NCI-H2107 treated with DMSO at 0.1 percent for 48 hours (cell line): ENCODE measurements around the gene SLC35F4.
"Not testable (repeated sequence)": the region's sequence is repeated elsewhere in the genome, so short reads cannot be mapped to it uniquely, and the experiment has no call there.

ENCODE experiments used
- DNase-seq: peaks from one replicate; lab custom pipeline; 2025; ENCODE audit not compliant: unreplicated experiment; lab: John Stamatoyannopoulos, UW

SLC35F4 gene

GRCh38 chr14:57811998-57812546, 53.8 kb downstream of the SLC35F4 start:
- DNase-seq = no peak

DNA sequence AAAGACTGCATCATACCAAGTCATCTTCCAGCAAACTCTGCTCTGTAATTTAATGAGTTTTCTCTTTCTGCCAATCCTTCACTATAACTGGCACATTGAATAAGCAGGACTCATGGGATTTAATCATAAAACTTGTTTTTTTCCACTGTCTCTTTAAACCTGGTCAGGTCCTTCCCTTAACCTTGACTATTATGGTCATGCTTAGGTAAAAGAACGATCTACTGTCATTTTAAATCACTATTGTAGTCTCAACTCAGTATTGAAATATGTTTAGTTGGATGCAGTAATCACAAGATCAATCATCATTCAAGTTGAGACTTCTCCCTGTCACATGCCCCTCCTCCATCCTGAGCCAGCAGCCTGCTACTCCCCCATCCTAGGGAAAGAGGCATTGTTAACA, 56.1 kb downstream of the SLC35F4 start:
- DNase-seq = no peak

DNA sequence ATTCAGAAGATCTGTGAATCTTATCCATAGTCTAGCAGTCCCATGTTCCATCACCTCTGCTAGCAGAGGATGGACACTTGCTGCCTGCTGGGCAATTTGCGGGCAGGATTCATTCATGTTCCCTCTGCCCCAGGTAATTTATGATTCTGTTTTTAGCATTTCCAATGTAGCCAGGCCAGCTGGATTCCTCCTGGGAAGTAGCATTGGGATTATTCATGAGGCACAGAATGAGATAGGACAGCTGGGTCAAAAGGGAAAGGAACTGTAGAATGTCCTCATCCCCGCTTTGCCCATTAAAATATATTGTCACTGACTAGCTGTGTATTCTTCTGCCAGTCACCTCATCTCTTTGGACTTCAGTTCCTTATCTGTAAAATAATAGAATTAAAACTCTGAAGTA, 68.7 kb downstream of the SLC35F4 start:
- no peak for DNase-seq

- DNase-seq = no peak
Observed at GRCh38 chr14:57796556-57796955, 69.3 kb downstream of the SLC35F4 start.

DNA sequence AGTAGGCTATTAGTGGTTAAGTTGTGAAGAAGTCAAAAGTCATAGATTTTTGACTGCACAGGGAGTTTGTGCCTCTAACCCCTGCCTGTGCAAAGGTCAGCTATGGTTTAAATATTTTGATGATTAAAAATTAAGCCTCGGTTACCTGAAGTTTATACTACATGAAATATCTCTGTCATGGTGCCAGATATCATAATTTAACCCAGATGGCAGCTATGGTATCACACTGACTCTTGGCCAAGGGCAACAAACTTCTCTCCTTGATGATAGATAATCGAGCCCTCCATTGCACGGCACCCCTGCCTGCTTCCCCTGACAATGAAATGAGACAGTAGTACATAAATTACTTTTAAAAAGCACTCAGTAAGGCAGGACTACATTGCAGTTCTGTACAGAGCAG, 80.8 kb downstream of the SLC35F4 start:
- DNase-seq = no peak

- DNase-seq = no peak
Observed at GRCh38 chr14:57771801-57772200, 94.1 kb downstream of the SLC35F4 start.

DNA sequence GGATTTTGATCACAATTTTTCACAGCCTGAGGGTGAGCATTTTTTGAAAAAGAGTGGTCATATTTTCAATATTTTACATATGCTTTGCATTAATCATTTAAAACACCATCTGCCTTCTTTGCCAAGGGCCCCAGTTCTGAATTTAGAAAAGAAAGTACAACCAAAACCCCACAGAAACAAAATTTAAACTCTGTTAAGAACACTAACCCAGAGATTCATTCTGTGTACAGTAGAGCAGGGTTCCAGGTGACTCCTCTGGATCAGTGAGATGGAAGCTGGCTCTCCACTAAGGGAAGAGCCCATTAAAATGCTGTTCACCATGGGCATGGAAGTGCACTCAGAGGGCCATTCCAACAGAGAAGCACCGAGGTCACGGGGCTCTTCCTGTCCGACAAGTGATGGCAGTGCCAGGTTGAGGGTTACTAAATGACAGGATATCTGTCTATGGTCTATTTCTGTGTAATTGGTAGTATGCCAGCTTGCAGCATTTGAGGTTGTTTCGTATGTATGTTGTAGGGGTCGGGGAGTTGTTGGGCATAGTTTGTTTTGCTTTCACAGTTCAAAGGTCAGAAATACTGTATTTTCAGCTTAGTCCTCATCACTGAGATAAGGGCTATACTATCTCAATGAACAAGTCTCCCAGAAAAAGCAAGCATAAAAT, 95.9 kb downstream of the SLC35F4 start:
- no peak for DNase-seq

DNA sequence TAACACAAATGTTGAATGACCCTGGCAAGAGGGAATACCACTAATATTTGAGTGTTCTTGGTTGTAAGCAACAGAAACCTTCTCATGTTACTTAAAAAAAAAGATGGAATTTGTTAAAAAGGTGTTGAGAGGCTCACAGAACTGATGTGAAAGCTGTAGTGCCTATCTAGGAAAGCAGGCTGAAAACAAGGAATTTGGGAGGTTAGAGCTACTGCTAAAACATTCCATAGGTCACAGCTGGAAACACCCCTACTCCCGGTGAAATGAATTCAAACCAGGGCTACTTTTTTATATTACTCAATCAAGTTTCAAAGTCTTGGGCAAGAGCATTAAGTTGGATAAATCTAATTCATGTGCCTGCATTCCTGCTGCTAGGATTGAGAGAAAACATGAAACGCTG, 104.1 kb downstream of the SLC35F4 start:
- no peak for DNase-seq

GRCh38 chr14:57760896-57761295, 105.0 kb downstream of the SLC35F4 start:
- DNase-seq = no peak

GRCh38 chr14:57755018-57755521, 110.8 kb downstream of the SLC35F4 start:
- DNase-seq = peak; percentile 8

- DNase-seq = no peak
Observed at GRCh38 chr14:57754527-57754926, 111.4 kb downstream of the SLC35F4 start.

DNA sequence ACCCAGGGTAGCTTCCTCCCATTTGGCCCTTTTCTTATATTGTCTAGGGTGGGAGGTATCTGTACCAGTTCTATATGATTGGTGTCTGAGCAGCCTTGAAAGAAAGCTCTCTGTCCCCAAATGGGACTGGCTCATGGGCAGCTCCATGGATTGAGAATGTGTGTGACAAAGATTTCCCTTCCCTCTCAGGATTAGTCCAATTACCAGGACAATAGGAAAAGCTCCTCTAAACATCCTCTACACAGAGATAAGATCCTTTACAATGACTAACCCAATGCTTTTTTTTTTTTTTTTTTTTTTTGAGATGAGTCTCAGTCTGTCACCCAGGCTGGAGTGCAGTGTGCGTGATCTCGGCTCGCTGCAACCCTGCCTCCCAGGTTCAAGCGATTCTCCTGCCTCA, 112.1 kb downstream of the SLC35F4 start:
- no peak for DNase-seq

- not testable (repeated sequence) for DNase-seq
Observed at GRCh38 chr14:57752142-57752695, 113.7 kb downstream of the SLC35F4 start.

- DNase-seq = no peak
Observed at GRCh38 chr14:57751400-57751799, 114.5 kb downstream of the SLC35F4 start.

GRCh38 chr14:57749267-57749666, 116.6 kb downstream of the SLC35F4 start:
- no peak for DNase-seq

DNA sequence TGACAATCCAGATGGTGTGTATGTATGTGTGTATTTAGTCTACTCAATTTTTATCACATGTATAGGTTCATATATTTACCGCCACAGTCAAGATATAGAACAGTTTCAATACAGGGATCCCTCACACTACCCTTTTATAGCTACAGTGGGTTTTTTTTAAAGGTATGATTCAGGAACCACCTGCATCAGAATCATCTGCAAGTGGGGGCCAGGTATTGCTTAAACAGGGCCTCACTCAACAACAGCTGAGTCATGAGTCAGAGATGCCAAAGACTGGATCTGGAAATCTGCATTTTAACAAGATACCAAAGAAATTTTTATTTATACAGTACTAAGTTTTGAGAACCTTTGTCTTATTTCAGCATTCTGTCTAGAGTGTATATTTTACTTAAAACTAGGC, 117.6 kb downstream of the SLC35F4 start:
- DNase-seq = no peak

- no peak for DNase-seq
Observed at GRCh38 chr14:57747036-57747435, 118.9 kb downstream of the SLC35F4 start.

DNA sequence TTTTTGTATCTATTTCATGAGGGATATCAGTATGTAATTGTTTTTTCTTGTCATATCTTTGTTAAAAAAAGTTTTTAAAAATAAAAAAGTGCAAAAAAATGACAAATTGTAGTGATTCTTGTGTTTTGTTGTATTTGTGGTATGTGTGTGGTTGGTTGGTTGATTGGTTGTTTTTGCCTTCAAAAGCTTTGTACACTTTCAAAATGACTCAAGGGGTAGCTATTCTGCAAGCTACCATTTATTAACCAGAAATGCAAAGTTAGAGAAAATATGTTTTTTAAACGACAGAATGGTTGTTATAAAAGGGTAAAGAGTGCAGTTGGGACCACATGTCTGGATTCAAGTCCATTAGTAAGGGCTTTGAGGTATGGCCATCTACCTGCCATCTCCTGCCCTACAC, 119.3 kb downstream of the SLC35F4 start:
- no peak for DNase-seq

GRCh38 chr14:57739516-57739915, 126.4 kb downstream of the SLC35F4 start:
- no peak for DNase-seq

DNA sequence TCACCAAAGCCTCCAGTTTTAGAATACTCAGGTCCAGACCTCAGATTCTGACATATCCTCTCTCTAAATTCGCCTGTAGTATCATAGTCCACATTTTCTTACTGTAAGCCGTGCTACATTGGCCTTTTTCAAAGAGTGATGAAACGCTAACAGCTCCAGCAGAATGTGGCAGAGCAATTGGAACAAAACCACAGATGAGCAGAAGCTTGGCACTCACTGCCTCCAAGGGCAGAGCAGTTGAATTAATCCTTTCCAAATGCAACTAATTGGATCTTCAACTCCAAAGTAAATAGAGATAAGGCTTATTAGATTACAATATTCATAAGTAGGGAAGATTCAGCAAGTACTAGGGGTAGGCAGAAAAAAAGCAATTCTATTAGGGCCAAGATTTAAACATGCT, 128.3 kb downstream of the SLC35F4 start:
- DNase-seq = no peak

DNA sequence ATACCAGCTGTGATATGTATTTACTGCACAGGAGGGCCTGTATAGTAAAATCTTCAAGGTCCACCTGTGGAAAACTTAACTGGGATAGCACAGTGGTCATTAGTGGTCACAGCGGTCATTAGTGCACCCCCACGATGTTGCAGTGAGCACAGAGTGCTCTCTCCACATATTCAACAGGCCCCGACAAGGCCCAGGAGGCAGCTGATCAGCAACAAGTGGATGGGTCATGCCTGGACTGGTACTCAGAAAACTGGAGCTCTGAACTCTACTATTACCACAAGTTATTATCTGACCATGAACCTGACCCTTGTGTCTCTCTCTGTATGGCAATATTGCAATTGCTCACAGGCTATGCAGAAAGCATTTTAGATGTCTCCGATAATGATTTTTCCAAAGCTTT, 129.5 kb downstream of the SLC35F4 start:
- DNase-seq = no peak

DNA sequence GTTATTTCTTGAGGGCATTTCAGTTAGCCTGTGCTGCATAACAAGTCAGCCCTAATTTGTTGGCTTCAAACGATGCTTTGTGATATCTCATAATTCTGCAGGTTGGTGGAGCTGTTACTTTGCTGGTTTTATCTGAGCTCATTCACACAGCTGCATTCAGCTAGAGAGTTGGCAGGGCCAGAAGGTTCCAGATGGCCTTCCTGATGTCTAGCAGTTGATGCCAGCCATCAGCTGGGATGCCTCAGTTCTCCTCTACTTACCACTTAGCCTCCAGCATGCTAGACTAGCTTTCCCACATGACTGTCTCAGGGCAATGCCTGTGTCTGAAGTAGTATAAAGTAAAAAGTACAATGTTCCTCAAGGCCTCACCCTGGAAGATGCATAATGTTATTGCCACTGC, 130.6 kb downstream of the SLC35F4 start:
- DNase-seq = no peak
